Mesendoderm (in vitro differentiated cells): Measurements from ENCODE around the gene LSM14B.

Source experiments
- DNase-seq: peaks from one replicate; pipeline ENCODE4 v3.0.0; 2013
- H2AK5ac ChIP-seq: 2 replicates; pipeline ENCODE4 v1.6.1; 2013; ENCODE audit warnings: low read length, inconsistent platforms
- H2BK120ac ChIP-seq: 2 replicates; pipeline ENCODE4 v1.6.1; 2013; ENCODE audit warnings: low read depth, mild to moderate bottlenecking, low read length, moderate library complexity, mixed read lengths
- H2BK15ac ChIP-seq: replicated peaks from 2 replicates; pipeline ENCODE4 v1.6.1; 2013; ENCODE audit warnings: low read depth, mild to moderate bottlenecking, moderate library complexity
- H2BK5ac ChIP-seq: 2 replicates; pipeline ENCODE4 v1.6.1; 2013; ENCODE audit warnings: low read length, inconsistent platforms
- H3K18ac ChIP-seq: 2 replicates; pipeline ENCODE4 v1.6.1; 2013; ENCODE audit warnings: mild to moderate bottlenecking, low read length, mixed read lengths
- H3K23ac ChIP-seq: one replicate; pipeline ENCODE4 v1.6.1; 2013; ENCODE audit warnings: low read length
- H3K27ac ChIP-seq: 2 replicates; pipeline ENCODE4 v1.5.1; 2013; ENCODE audit warnings: low read depth, mild to moderate bottlenecking, inconsistent platforms, low read length, moderate library complexity
- H3K27me3 ChIP-seq: 2 replicates; pipeline ENCODE4 v1.6.1; 2013; ENCODE audit warnings: low read length, control low read depth, mild to moderate bottlenecking, inconsistent platforms; ENCODE audit not compliant: insufficient read depth, poor library complexity
- H3K36me3 ChIP-seq: 2 replicates; pipeline ENCODE4 v1.6.1; 2013; ENCODE audit warnings: low read length, inconsistent platforms; ENCODE audit not compliant: control insufficient read depth, insufficient read depth
- H3K4ac ChIP-seq: one replicate; pipeline ENCODE4 v1.6.1; 2013; ENCODE audit warnings: low read depth, mild to moderate bottlenecking, low read length, moderate library complexity
- H3K4me1 ChIP-seq: 2 replicates; pipeline ENCODE4 v1.6.1; 2013; ENCODE audit warnings: low read depth, low read length, inconsistent platforms; ENCODE audit not compliant: control insufficient read depth
- H3K4me2 ChIP-seq: 2 replicates; pipeline ENCODE4 v1.6.1; 2013; ENCODE audit warnings: low read length
- H3K4me3 ChIP-seq: 2 replicates; pipeline ENCODE4 v1.5.1; 2013; ENCODE audit warnings: mild to moderate bottlenecking, low read length
- H3K56ac ChIP-seq: one replicate; pipeline ENCODE4 v1.6.1; 2013; ENCODE audit warnings: low read length
- H3K79me1 ChIP-seq: 2 replicates; pipeline ENCODE4 v1.6.1; 2013; ENCODE audit warnings: low read length, inconsistent platforms
- H3K79me2 ChIP-seq: 2 replicates; pipeline ENCODE4 v1.6.1; 2013; ENCODE audit warnings: mild to moderate bottlenecking, low read length; ENCODE audit not compliant: control insufficient read depth, insufficient read depth
- H3K9ac ChIP-seq: 2 replicates; pipeline ENCODE4 v1.6.1; 2013; ENCODE audit warnings: low read length, inconsistent platforms
- H4K5ac ChIP-seq: one replicate; pipeline ENCODE4 v1.6.1; 2013; ENCODE audit warnings: low read length
- H4K8ac ChIP-seq: one replicate; pipeline ENCODE4 v1.6.1; 2013; ENCODE audit warnings: low read depth, mild to moderate bottlenecking, control low read depth, low read length, moderate library complexity
- WGBS: extraction: QIAGEN DNeasy Blood & Tissue Kit; methylation state at CpG from one replicate; pipeline ENCODE4 v1.1.7; 2013; ENCODE audit warnings: low lambda C conversion rate, missing lambda C conversion rate; ENCODE audit not compliant: insufficient coverage; ENCODE audit errors: extremely low coverage; 5-methylcytosine and 5-hydroxymethylcytosine counted together

The LSM14B gene

GRCh38 chr20:62096421-62097380 lies 25.6 kb upstream of the LSM14B start:
- no peaks in the 10 kb centered on the region for H3K36me3 ChIP-seq
- no CpG with 5 or more reads among the region's 30 CpGs for WGBS
- no peak overlapping the region for H3K56ac ChIP-seq
- DNase-seq: no peak
- H3K18ac ChIP-seq: no peak overlapping the region
- no peaks in the 10 kb centered on the region for H3K4me1 ChIP-seq
- H3K9ac ChIP-seq: no peak overlapping the region
- no peak overlapping the region for H3K4me2 ChIP-seq
- no peak overlapping the region for H4K8ac ChIP-seq
- H2BK15ac ChIP-seq: no peak overlapping the region
- no peaks in the 10 kb centered on the region for H3K27me3 ChIP-seq
- no peak overlapping the region for H3K23ac ChIP-seq
- H2AK5ac ChIP-seq: no peak overlapping the region
- H3K4ac ChIP-seq: no peak overlapping the region
- no peaks in the 10 kb centered on the region for H3K79me1 ChIP-seq
- no peak overlapping the region for H4K5ac ChIP-seq
- no peak overlapping the region for H3K27ac ChIP-seq
- no peak overlapping the region for H2BK5ac ChIP-seq
- H3K79me2 ChIP-seq: no peaks in the 10 kb centered on the region
- H2BK120ac ChIP-seq: no peak overlapping the region
- no peak overlapping the region for H3K4me3 ChIP-seq

- no peak overlapping the region for H4K8ac ChIP-seq
- H3K79me1 ChIP-seq: no peaks in the 10 kb centered on the region
- no peak for DNase-seq
- H3K4ac ChIP-seq: no peak overlapping the region
- no peak overlapping the region for H3K27ac ChIP-seq
- no peaks in the 10 kb centered on the region for H3K36me3 ChIP-seq
- H3K56ac ChIP-seq: no peak overlapping the region
- no peak overlapping the region for H2BK15ac ChIP-seq
- no peaks in the 10 kb centered on the region for H3K4me1 ChIP-seq
- H3K4me3 ChIP-seq: no peak overlapping the region
- no peak overlapping the region for H3K4me2 ChIP-seq
- no peaks in the 10 kb centered on the region for H3K27me3 ChIP-seq
- no peak overlapping the region for H3K23ac ChIP-seq
- no peak overlapping the region for H4K5ac ChIP-seq
- no peak overlapping the region for H2BK5ac ChIP-seq
- H3K9ac ChIP-seq: no peak overlapping the region
- no peak overlapping the region for H2AK5ac ChIP-seq
- no CpG with 5 or more reads among the region's 16 CpGs for WGBS
- no peak overlapping the region for H3K18ac ChIP-seq
- H2BK120ac ChIP-seq: no peak overlapping the region
- no peaks in the 10 kb centered on the region for H3K79me2 ChIP-seq
These were observed 24.3 kb upstream of the LSM14B start for GRCh38 chr20:62097881-62098407.

- Histone ChIP-seq H3K79me2 (no peaks in the 10 kb centered on the region), H2AK5ac (no peak overlapping the region), H2BK5ac (no peak overlapping the region), H3K4ac (no peak overlapping the region), H4K8ac (no peak overlapping the region), H4K5ac (no peak overlapping the region), H3K4me2 (no peak overlapping the region), H3K4me1 (no peaks in the 10 kb centered on the region), H3K4me3 (no peak overlapping the region), H3K27me3 (no peaks in the 10 kb centered on the region), H3K79me1 (no peaks in the 10 kb centered on the region), H3K56ac (no peak overlapping the region), H2BK120ac (no peak overlapping the region), H2BK15ac (no peak overlapping the region), H3K18ac (no peak overlapping the region), H3K9ac (no peak overlapping the region), H3K23ac (no peak overlapping the region), H3K36me3 (no peaks in the 10 kb centered on the region), H3K27ac (no peak overlapping the region)
- no peak for DNase-seq
- no CpG with 5 or more reads among the region's 4 CpGs for WGBS
These were observed 21.2 kb upstream of the LSM14B start for GRCh38 chr20:62101078-62101477.

DNA sequence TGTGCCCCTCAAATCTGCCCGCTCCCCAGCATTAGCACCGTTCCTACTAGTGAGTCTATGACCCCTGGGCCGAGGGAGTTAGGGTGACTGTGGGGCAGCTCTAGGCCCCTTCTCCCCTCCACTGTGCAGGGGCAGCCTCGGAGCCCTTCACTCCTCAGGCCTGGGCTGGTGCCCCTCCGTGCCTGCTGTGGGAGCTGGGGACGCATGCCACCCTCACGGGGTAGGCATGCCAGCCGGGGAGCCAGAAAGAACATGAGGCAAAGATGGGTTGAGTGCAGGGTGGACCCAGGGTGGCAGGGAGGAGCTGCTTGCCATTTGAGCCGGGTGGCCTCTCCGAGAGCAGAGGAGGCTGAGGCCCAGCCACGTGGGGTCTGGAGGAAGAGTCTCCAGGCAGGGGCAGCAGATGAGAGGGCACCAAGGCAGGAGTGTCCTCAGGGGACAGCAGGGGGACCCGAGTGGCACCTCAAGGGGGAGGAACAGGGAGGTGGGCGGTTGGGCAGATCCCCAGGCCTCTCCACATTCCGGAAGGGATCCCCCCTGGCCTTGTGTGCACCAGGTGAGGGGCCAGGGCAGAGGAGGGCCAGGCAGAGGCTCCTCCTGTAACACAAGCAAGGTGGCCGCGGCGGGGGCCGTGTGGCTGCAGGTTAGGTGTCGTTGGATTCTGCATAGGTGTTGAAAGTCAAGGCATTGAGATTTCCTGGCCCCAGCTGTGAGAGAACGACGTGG lies 18.6 kb upstream of the LSM14B start:
- Histone ChIP-seq H2BK5ac (no peak overlapping the region), H3K36me3 (no peaks in the 10 kb centered on the region)
- no CpG with 5 or more reads among the region's 21 CpGs for WGBS

GRCh38 chr20:62104234-62104789 lies 18.0 kb upstream of the LSM14B start:
- Histone ChIP-seq H3K4ac (no peak overlapping the region), H3K9ac (no peak overlapping the region), H3K18ac (no peak overlapping the region), H3K79me1 (no peaks in the 10 kb centered on the region), H3K23ac (no peak overlapping the region), H3K56ac (no peak overlapping the region), H4K5ac (no peak overlapping the region), H3K4me3 (no peak overlapping the region), H3K27ac (no peak overlapping the region), H3K27me3 (no peaks in the 10 kb centered on the region), H2BK5ac (no peak overlapping the region), H3K4me2 (no peak overlapping the region), H3K4me1 (no peaks in the 10 kb centered on the region), H3K36me3 (no peaks in the 10 kb centered on the region), H2BK120ac (no peak overlapping the region), H3K79me2 (no peaks in the 10 kb centered on the region), H4K8ac (no peak overlapping the region), H2BK15ac (no peak overlapping the region), H2AK5ac (no peak overlapping the region)
- no peak for DNase-seq
- WGBS: no CpG with 5 or more reads among the region's 15 CpGs

More for the DNA sequence above, 18.6 kb upstream of the LSM14B start:
- Histone ChIP-seq H3K27ac (no peak overlapping the region), H3K56ac (no peak overlapping the region), H3K27me3 (no peaks in the 10 kb centered on the region), H2BK120ac (no peak overlapping the region), H3K18ac (no peak overlapping the region), H3K4me1 (no peaks in the 10 kb centered on the region), H2BK15ac (no peak overlapping the region), H3K4me2 (no peak overlapping the region), H2AK5ac (no peak overlapping the region), H3K79me2 (no peaks in the 10 kb centered on the region), H4K5ac (no peak overlapping the region), H4K8ac (no peak overlapping the region), H3K4ac (no peak overlapping the region), H3K23ac (no peak overlapping the region), H3K79me1 (no peaks in the 10 kb centered on the region), H3K4me3 (no peak overlapping the region), H3K9ac (no peak overlapping the region)
- DNase-seq: no peak
